SU-DHL-6 (cell line): Measurements from ENCODE around the gene TNN.

Source experiments
- H2AFZ ChIP-seq: fragments of 200-600 bp; sonication (generic); 2 replicates; pipeline ENCODE4 v1.6.1; 2014; ENCODE audit warnings: low read depth, mild to moderate bottlenecking, moderate library complexity, mixed read lengths, antibody characterized with exemption, low read length; ENCODE audit not compliant: severe bottlenecking
- H3F3A ChIP-seq: fragments of 200-600 bp; shearing (Covaris generic); 2 replicates; pipeline ENCODE4 v1.6.0; 2016; ENCODE audit warnings: antibody characterized with exemption, mild to moderate bottlenecking; ENCODE audit not compliant: insufficient read depth
- H3K27ac ChIP-seq: fragments of 200-600 bp; sonication (generic); 2 replicates; pipeline ENCODE4 v1.5.1; 2016; ENCODE audit warnings: low read depth, mild to moderate bottlenecking, low read length, moderate library complexity, mixed read lengths
- H3K27me3 ChIP-seq: fragments of 200-600 bp; sonication (generic), shearing (Covaris generic); 2 replicates; pipeline ENCODE4 v1.6.0; 2014; ENCODE audit warnings: mild to moderate bottlenecking, low read length
- H3K36me3 ChIP-seq: fragments of 200-600 bp; sonication (generic); 2 replicates; pipeline ENCODE4 v1.6.1; 2014; ENCODE audit warnings: mild to moderate bottlenecking, low read length, mixed read lengths
- H3K4me2 ChIP-seq: fragments of 300-600, 200-600 bp; shearing (Covaris generic), sonication (generic); 2 replicates; pipeline ENCODE4 v1.6.0; 2014; ENCODE audit warnings: low read length, low read depth, mild to moderate bottlenecking; ENCODE audit not compliant: poor library complexity, severe bottlenecking
- H3K4me3 ChIP-seq: fragments of 200-600 bp; sonication (generic); 2 replicates; pipeline ENCODE4 v1.5.1; 2014; ENCODE audit warnings: antibody characterized with exemption, low read length, mild to moderate bottlenecking, mixed read lengths; ENCODE audit not compliant: insufficient read depth, poor library complexity, severe bottlenecking
- H3K79me2 ChIP-seq: fragments of 200-600 bp; sonication (generic); 2 replicates; pipeline ENCODE4 v1.6.1; 2014; ENCODE audit warnings: mild to moderate bottlenecking, low read length, moderate library complexity; ENCODE audit not compliant: insufficient read depth
- H3K9ac ChIP-seq: fragments of 200-600 bp; sonication (generic); 2 replicates; pipeline ENCODE4 v1.7.0; 2014; ENCODE audit warnings: mild to moderate bottlenecking, low read length
- H3K9me2 ChIP-seq: fragments of 200-600 bp; sonication (generic); replicated peaks from 2 replicates; pipeline ENCODE4 v1.6.1; 2014; ENCODE audit warnings: low read length; ENCODE audit not compliant: insufficient read depth
- H3K9me3 ChIP-seq: fragments of 200-600 bp; sonication (generic); 2 replicates; pipeline ENCODE4 v1.6.1; 2014; ENCODE audit warnings: low read length, mixed read lengths; ENCODE audit not compliant: insufficient read depth
- H4K20me1 ChIP-seq: fragments of 200-600 bp; sonication (generic); 2 replicates; pipeline ENCODE4 v1.6.1; 2014; ENCODE audit warnings: low read depth, mild to moderate bottlenecking, antibody characterized with exemption, low read length, moderate library complexity, mixed read lengths
- EZH2phosphoT487 ChIP-seq: fragments of 200-600 bp; sonication (generic), shearing (Covaris generic); conservative IDR thresholded peaks from 2 replicates; pipeline ENCODE4 v1.6.1; 2018; ENCODE audit warnings: mild to moderate bottlenecking, antibody characterized with exemption, low read length, moderate library complexity, mixed read lengths
- TF ChIP-seq, protein P1 (sequence below): fragments of 200-600 bp; sonication (generic); IDR thresholded peaks from one replicate; pipeline ENCODE4 v1.5.1; 2017; ENCODE audit warnings: antibody characterized with exemption, mild to moderate bottlenecking, low read length, moderate library complexity; ENCODE audit not compliant: insufficient read depth, poor library complexity, severe bottlenecking

The TNN gene

DNA sequence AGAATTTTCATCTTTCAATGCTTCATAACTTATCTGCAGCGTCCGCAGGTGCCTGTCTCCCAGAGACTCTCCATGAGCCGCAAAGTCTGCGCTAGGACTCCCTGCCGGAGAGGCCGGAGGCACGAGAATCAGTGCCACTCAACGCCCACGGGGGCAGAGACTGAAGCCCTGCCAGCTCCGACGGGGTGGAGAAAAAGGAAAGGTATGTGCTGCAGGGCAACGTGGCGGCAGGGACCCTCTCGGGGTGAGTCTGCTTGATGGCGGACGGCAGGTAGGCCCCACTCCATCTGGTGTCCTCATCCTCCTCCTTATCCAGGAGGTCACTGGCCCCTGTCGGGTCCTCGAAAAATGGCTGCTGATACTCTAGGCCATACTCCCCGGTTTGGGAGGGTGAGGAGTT is 22.5 kb upstream of the TNN start:
- H3K9me2 ChIP-seq: no peaks in the 10 kb centered on the region

DNA sequence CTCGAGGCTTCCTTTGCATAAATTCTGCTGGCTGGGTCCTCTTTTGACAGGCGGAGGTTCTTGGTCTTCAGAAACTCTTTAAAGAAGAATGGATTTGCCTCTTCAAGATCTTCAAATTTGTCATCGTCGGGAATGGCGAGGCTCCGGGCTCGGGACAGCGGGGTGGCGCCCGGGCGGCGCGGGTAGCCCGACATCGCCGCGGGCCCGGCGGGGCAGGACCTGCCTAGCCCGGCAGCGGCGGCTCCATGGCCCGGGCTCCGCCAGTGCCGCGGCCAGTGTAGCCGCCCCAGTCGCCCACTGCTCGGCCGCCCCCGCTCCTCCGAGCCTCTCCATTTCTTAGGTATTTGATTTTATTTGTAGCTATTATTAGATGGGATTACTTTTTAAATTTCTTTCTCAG is 22.1 kb upstream of the TNN start:
- H3F3A ChIP-seq: no peaks in the 10 kb centered on the region
- H3K36me3 ChIP-seq: no peaks in the 10 kb centered on the region
- 0 out of 2 replicates have a peak, but pooled peaks cover 3% of the 10 kb centered on the region for H3K27me3 ChIP-seq
- no peak overlapping the region for H3K27ac ChIP-seq
- TF ChIP-seq, protein P1, sequence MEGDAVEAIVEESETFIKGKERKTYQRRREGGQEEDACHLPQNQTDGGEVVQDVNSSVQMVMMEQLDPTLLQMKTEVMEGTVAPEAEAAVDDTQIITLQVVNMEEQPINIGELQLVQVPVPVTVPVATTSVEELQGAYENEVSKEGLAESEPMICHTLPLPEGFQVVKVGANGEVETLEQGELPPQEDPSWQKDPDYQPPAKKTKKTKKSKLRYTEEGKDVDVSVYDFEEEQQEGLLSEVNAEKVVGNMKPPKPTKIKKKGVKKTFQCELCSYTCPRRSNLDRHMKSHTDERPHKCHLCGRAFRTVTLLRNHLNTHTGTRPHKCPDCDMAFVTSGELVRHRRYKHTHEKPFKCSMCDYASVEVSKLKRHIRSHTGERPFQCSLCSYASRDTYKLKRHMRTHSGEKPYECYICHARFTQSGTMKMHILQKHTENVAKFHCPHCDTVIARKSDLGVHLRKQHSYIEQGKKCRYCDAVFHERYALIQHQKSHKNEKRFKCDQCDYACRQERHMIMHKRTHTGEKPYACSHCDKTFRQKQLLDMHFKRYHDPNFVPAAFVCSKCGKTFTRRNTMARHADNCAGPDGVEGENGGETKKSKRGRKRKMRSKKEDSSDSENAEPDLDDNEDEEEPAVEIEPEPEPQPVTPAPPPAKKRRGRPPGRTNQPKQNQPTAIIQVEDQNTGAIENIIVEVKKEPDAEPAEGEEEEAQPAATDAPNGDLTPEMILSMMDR: no peak
- TF ChIP-seq EZH2phosphoT487: no peak
- H2AFZ ChIP-seq: no peak overlapping the region
- no peaks in the 10 kb centered on the region for H4K20me1 ChIP-seq
- no peaks in the 10 kb centered on the region for H3K9me2 ChIP-seq
- H3K79me2 ChIP-seq: no peaks in the 10 kb centered on the region
- H3K4me2 ChIP-seq: no peak overlapping the region
- no peaks in the 10 kb centered on the region for H3K9me3 ChIP-seq
- H3K4me3 ChIP-seq: no peak overlapping the region
- no peak overlapping the region for H3K9ac ChIP-seq

More for the DNA sequence above, 22.5 kb upstream of the TNN start:
- H2AFZ ChIP-seq: no peak overlapping the region
- H3K79me2 ChIP-seq: no peaks in the 10 kb centered on the region
- no peak overlapping the region for H3K4me2 ChIP-seq
- no peak overlapping the region for H3K4me3 ChIP-seq
- no peaks in the 10 kb centered on the region for H3K9me3 ChIP-seq
- H3F3A ChIP-seq: no peaks in the 10 kb centered on the region
- TF ChIP-seq, protein P1: no peak
- no peak for TF ChIP-seq EZH2phosphoT487
- H4K20me1 ChIP-seq: no peaks in the 10 kb centered on the region
- no peaks in the 10 kb centered on the region for H3K36me3 ChIP-seq
- H3K27me3 ChIP-seq: no peaks in the 10 kb centered on the region
- no peak overlapping the region for H3K27ac ChIP-seq
- H3K9ac ChIP-seq: no peak overlapping the region

DNA sequence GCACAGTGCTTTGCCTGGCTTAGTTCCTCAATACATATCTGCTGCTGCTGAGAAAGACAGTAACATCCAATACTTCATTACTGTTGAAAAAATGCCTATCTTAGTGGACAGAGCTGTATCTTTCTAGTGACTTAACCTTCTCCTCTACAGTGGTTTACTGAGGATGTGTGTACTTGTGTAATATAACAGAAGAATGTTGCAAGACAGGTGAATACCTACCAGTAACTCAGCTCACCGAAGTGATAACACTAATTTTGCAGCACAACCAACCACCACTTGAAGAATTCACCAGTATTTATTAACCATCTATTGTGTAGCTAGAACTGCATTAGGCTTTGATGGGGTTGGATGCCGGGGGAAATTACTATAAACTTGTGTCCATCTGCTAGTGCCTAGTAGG is 16.6 kb upstream of the TNN start:
- Histone ChIP-seq H3K9ac (no peak overlapping the region), H3K79me2 (no peaks in the 10 kb centered on the region), H3K27me3 (0 out of 2 replicates have a peak, but pooled peaks cover 4% of the 10 kb centered on the region), H3K9me2 (no peaks in the 10 kb centered on the region), H3K4me2 (no peak overlapping the region), H2AFZ (no peak overlapping the region), H3K36me3 (no peaks in the 10 kb centered on the region), H3K9me3 (no peaks in the 10 kb centered on the region), H4K20me1 (no peaks in the 10 kb centered on the region), H3F3A (no peaks in the 10 kb centered on the region), H3K4me3 (no peak overlapping the region), H3K27ac (no peak overlapping the region)
- TF ChIP-seq, protein P1: no peak
- TF ChIP-seq EZH2phosphoT487: no peak
